ENCODE data around the gene LRP6.

The LRP6 gene

DNA sequence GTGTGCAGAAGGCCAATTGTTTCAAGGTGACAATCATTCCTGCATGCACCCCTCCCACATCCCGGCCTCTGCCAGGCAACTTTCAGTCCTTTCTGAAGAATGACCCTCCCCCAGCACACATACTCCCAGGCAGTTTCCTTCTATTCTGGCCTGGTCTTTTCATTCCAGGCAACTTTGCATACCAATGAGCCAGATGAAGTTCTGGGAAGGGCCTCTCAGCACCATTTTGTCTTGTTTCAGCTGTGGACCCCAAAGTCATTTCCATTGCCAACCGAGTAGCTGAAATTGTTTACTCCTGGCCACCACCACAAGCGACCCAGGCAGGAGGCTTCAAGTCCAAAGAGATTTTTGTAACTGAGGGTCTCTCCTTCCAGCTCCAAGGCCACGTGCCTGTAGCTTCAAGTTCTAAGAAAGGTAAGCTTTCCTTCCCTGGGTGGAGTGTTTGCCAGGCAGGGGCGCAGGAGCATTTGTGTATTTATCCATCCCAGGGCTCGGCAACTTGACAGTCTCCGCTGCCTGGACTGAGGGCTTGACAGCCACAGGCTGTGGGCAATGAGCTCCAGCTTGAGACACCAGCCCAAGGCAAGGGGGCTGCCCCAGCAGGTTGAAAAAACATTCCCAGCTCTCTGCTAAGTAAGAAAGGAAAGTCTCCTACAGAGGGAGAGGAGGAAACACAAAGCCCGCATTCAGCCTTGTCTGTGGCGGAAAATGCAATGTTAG, 179.7 kb downstream of the LRP6 start:
- TF ChIP-seq CREB1 (IDR thresholded peaks at IDR 0.05; ENCODE audit: low read depth) (no peak), YY1 (IDR thresholded peaks at IDR 0.05; ENCODE audit: low read depth) (no peak)
- TF ChIP-seq, protein P1, sequence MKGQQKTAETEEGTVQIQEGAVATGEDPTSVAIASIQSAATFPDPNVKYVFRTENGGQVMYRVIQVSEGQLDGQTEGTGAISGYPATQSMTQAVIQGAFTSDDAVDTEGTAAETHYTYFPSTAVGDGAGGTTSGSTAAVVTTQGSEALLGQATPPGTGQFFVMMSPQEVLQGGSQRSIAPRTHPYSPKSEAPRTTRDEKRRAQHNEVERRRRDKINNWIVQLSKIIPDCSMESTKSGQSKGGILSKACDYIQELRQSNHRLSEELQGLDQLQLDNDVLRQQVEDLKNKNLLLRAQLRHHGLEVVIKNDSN (IDR thresholded peaks at IDR 0.05): no peak

DNA sequence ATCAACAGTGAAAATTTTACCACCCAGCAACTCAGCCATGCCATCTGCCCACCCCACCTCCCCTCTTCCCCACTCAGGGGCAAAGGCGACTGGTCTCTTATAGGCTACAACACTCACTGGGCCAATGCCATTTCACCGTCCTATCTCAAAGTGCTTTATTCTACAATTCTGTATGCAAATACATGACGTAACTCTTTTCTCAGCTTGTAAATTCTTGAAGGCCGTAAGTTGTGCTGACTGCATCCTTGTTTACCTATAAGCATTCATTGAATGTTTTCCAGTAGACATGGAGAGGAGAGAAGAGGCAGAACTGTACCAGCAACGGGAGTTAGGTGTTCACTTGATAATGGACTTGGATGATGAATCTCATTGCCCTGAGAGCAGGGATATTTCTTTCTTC, 180.5 kb downstream of the LRP6 start:
- no peak for TF ChIP-seq TAF1 (IDR thresholded peaks at IDR 0.05; ENCODE audit: low read depth)
- TF ChIP-seq, protein P1 (IDR thresholded peaks at IDR 0.05): no peak
- no peak for TF ChIP-seq RAD21 (IDR thresholded peaks at IDR 0.05; ENCODE audit: low read depth)
- no peak for TF ChIP-seq ZBTB7A (IDR thresholded peaks at IDR 0.05; ENCODE audit: low read depth)
- TF ChIP-seq, protein P2, sequence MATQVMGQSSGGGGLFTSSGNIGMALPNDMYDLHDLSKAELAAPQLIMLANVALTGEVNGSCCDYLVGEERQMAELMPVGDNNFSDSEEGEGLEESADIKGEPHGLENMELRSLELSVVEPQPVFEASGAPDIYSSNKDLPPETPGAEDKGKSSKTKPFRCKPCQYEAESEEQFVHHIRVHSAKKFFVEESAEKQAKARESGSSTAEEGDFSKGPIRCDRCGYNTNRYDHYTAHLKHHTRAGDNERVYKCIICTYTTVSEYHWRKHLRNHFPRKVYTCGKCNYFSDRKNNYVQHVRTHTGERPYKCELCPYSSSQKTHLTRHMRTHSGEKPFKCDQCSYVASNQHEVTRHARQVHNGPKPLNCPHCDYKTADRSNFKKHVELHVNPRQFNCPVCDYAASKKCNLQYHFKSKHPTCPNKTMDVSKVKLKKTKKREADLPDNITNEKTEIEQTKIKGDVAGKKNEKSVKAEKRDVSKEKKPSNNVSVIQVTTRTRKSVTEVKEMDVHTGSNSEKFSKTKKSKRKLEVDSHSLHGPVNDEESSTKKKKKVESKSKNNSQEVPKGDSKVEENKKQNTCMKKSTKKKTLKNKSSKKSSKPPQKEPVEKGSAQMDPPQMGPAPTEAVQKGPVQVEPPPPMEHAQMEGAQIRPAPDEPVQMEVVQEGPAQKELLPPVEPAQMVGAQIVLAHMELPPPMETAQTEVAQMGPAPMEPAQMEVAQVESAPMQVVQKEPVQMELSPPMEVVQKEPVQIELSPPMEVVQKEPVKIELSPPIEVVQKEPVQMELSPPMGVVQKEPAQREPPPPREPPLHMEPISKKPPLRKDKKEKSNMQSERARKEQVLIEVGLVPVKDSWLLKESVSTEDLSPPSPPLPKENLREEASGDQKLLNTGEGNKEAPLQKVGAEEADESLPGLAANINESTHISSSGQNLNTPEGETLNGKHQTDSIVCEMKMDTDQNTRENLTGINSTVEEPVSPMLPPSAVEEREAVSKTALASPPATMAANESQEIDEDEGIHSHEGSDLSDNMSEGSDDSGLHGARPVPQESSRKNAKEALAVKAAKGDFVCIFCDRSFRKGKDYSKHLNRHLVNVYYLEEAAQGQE (IDR thresholded peaks at IDR 0.05; ENCODE audit: low read depth): no peak
- no peak for TF ChIP-seq FOXM1 (IDR thresholded peaks at IDR 0.05; ENCODE audit: borderline replicate concordance, low read depth)
- TF ChIP-seq MAX (IDR thresholded peaks at IDR 0.05): no peak
- TF ChIP-seq CREB1 (IDR thresholded peaks at IDR 0.05; ENCODE audit: low read depth): no peak
- TF ChIP-seq NFIC (IDR thresholded peaks at IDR 0.05): no peak
- TF ChIP-seq TEAD4 (IDR thresholded peaks at IDR 0.05): no peak
- TF ChIP-seq TCF12 (IDR thresholded peaks at IDR 0.05; ENCODE audit: low read depth): no peak
- no peak for TF ChIP-seq EP300 (IDR thresholded peaks at IDR 0.05; ENCODE audit: borderline replicate concordance)
- TF ChIP-seq YY1 (IDR thresholded peaks at IDR 0.05; ENCODE audit: low read depth): no peak

DNA sequence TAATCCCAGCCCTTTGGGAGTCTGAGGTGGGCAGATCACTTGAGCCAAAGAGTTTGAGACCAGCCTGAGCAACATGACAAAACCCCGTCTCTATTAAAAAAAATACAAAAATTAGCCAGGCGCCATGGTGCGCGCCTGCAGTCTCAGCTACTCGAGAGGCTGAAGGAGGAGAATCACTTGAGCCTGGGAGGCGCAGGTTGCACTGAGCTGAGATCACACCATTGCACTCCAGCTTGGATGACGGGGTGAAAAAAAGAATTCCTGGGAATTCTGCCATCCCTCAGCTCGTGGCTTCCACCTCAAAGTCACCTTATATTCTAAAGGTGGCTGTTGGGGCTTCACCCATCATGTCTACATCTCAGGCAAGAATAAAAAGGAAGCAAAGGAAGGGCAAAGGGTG, 183.2 kb downstream of the LRP6 start:
- TF ChIP-seq TAF1 (IDR thresholded peaks at IDR 0.05; ENCODE audit: low read depth) (no peak), EP300 (IDR thresholded peaks at IDR 0.05; ENCODE audit: borderline replicate concordance) (no peak), EGR1 (IDR thresholded peaks at IDR 0.05) (no peak), MAX (IDR thresholded peaks at IDR 0.05) (no peak), TEAD4 (IDR thresholded peaks at IDR 0.05) (no peak), YY1 (IDR thresholded peaks at IDR 0.05; ENCODE audit: low read depth) (no peak), ZBTB7A (IDR thresholded peaks at IDR 0.05; ENCODE audit: low read depth) (no peak), NFIC (IDR thresholded peaks at IDR 0.05) (no peak), CREB1 (IDR thresholded peaks at IDR 0.05; ENCODE audit: low read depth) (no peak), FOXM1 (IDR thresholded peaks at IDR 0.05; ENCODE audit: borderline replicate concordance, low read depth) (no peak), CEBPB (IDR thresholded peaks at IDR 0.05) (no peak), TCF12 (IDR thresholded peaks at IDR 0.05; ENCODE audit: low read depth) (no peak), RAD21 (IDR thresholded peaks at IDR 0.05; ENCODE audit: low read depth) (no peak)
- TF ChIP-seq, protein P1 (IDR thresholded peaks at IDR 0.05): no peak
- TF ChIP-seq, protein P2 (IDR thresholded peaks at IDR 0.05; ENCODE audit: low read depth): no peak

DNA sequence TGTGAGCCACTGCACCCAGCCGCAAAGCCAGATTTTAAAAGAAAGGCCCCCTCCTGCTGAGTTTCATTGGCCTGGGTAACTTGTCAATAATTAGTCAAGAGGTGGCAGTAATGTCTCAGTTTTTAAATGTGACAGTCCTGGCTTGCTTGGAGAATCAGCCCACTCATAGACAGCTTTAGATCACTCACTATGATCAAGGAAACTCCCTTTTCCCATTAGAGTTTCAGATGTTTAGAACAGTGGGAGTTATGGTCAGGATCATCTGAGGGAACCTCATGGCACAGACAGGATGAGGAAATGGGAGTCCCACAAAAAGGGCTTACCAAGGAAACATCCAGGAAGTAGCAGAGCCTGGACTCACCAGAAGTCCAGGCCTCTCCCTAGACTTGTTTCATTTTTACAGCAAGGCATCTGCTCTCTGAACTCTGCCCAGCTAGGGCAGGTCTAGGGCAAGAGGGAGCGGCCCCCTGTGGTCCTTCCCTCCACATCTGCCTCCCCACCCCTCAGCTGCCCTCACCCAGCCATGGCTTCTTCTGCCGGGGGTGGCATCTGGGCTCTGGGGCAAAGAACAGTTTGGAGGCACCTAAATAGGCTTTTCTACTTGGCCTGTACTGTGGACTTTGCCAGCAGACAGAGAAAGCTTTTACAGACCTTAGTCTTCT, 184.9 kb downstream of the LRP6 start:
- TF ChIP-seq FOXM1 (IDR thresholded peaks at IDR 0.05; ENCODE audit: borderline replicate concordance, low read depth) (no peak), RAD21 (IDR thresholded peaks at IDR 0.05; ENCODE audit: low read depth) (peak; percentile 74), NFIC (IDR thresholded peaks at IDR 0.05) (no peak)

DNA sequence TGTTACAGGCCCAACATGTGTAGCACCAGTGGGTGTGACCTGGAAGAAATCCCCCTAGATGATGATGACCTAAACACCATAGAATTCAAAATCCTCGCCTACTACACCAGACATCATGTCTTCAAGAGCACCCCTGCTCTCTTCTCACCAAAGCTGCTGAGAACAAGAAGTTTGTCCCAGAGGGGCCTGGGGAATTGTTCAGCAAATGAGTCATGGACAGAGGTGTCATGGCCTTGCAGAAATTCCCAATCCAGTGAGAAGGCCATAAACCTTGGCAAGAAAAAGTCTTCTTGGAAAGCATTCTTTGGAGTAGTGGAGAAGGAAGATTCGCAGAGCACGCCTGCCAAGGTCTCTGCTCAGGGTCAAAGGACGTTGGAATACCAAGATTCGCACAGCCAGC, 187.6 kb downstream of the LRP6 start:
- TF ChIP-seq EGR1 (IDR thresholded peaks at IDR 0.05) (no peak), NFIC (IDR thresholded peaks at IDR 0.05) (no peak), TCF12 (IDR thresholded peaks at IDR 0.05; ENCODE audit: low read depth) (no peak)

Data from Ishikawa (cell line).